Muscle layer of colon (tissue), 2 donors: Measurements from ENCODE around the gene NOL3.

Experiments used
- H3K27ac ChIP-seq: one replicate; pipeline ENCODE4 v1.7.0; 2013; ENCODE audit warnings: low read depth, mild to moderate bottlenecking, low read length, moderate library complexity
- H3K27me3 ChIP-seq, 2 donors: one replicate each; pipeline ENCODE4 v1.7.0; 2013; ENCODE audit warnings: low read length in 2 of 2, mild to moderate bottlenecking in 2 of 2; ENCODE audit not compliant: insufficient read depth in 2 of 2, control insufficient read depth in 1 of 2
- H3K36me3 ChIP-seq: one replicate; pipeline ENCODE4 v1.7.0; 2013; ENCODE audit warnings: mild to moderate bottlenecking, low read length; ENCODE audit not compliant: insufficient read depth
- H3K4me1 ChIP-seq: one replicate; pipeline ENCODE4 v1.7.0; 2013; ENCODE audit warnings: mild to moderate bottlenecking, low read length; ENCODE audit not compliant: insufficient read depth
- H3K4me3 ChIP-seq, 2 donors: one replicate each; pipeline ENCODE4 v1.7.0; 2013; ENCODE audit warnings: low read length in 2 of 2, low read depth in 1 of 2, mild to moderate bottlenecking in 1 of 2, moderate library complexity in 1 of 2
- H3K9ac ChIP-seq: one replicate; pipeline ENCODE4 v1.7.0; 2013; ENCODE audit warnings: low read length
- H3K9me3 ChIP-seq: one replicate; pipeline ENCODE4 v1.7.0; 2013; ENCODE audit warnings: mild to moderate bottlenecking, low read length
- donor health status: abdominal sarcoma.
- donor health status: Adenocarcinoma of cecum.

The NOL3 gene

DNA sequence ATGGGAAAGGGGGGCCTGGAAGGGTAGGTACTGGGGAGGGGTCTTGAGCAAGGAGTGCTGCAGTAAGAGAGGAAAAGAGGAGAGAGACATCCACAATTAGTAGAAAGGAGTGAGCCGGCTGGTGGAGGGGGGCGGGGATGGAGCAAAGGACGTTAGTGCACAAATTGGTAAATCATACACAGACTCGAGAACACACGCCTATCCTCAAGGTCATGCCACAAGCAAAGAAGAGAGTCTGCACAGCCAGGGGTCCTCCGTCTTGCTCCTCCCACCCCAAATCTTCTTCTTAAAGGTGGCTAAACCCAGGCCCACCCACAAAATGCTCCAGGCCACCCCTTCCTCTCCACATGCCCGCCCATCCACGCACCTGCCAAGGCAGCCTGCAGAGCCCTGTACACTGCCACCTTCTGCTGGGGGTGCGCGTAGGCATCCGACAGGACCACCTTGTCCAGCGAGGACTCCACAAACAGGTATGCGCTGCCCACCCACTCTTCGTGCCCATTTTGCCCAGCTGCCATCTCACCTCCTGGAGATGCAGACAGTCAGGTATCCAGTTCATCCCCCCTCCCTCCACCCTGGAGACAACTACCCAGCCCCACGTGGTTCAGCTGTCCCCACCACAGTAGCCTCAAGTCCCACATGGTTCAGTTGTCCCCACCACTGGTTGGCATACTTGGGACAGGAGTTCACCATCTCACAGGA, 14.0 kb upstream of the NOL3 start:
- H3K27me3 ChIP-seq, result peaks cover 5 to 20% of the 10 kb centered on the region in 2 donors
- H3K36me3 ChIP-seq, result no peaks in the 10 kb centered on the region
- peaks cover 18% of the 10 kb centered on the region for H3K4me1 ChIP-seq
- no peak overlapping the region for H3K27ac ChIP-seq
- no peaks in the 10 kb centered on the region for H3K9me3 ChIP-seq
- no peak overlapping the region for H3K4me3 ChIP-seq
- H3K9ac ChIP-seq, result no peak overlapping the region

DNA sequence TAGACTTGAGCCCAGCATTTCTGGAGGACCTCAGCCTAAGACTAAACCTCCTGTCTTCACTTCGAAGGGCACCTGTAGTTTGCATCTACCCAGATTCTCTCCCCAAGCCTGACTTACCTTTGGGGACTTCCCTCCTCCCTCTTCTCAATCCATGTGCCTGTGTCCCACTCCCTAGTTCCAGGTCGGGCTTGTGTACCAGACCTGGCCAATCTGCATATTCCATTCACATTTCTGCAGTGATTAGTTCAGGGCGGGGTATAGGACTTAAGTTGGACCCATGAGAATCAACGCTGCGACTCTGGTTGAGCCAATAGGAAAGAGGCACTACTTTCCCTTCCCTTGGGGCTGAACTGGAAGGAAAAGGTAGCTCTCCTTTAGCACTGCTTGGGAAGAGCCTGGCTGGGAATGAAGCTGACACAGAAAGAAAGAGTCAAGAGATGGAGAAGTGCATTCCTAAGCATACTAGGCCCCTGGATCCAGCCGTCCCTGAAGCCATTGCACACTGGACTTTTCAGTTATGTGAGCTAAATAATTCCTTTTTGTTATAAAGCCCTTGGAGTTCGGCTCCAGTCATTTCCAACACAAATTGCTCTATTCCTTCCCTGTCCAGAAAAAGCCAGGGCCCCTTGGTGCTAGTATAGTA, 13.1 kb upstream of the NOL3 start:
- no peak overlapping the region for H3K27ac ChIP-seq
- H3K4me3 ChIP-seq, result no peak overlapping the region
- peaks cover 18% of the 10 kb centered on the region for H3K4me1 ChIP-seq

DNA sequence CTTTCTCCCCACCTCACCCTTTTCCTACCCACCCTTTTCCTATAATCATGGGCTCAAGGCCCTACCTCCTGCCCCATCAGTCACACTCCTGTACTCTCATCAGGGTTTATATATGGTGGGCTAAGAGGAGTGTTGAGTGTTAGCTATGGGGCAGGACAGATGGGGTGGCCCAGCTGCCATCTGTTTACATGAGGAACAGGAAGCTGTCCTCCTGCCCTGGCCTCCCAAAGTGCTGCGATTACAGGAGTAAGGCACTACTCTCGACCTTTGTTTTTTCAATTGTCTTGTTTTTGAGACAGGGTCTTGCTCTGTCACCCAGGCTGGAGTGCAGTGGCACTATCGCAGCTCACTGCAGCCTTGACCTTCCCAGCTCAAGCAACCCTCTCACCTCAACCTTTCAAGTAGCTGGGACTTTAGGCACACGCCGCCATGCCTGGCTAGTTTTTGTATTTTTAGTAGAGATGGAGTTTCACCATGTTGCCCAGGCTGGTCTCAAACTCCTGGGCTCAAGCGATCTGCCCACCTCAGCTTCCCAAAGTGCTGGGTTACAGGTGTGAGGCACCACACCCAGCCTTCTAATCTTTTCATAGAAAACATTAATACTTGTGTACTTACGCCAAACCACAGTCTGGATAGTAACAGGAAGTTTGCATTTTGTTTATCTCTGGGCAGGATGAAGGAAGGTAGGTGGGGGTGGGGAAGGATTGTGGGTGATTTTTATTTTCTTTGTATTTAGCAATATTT, 12.3 kb upstream of the NOL3 start:
- Histone ChIP-seq H3K9ac (no peak overlapping the region), H3K4me1 (peaks cover 26% of the 10 kb centered on the region), H3K4me3 (no peak overlapping the region)

More for the DNA sequence above, 13.1 kb upstream of the NOL3 start:
- H3K9me3 ChIP-seq, result no peaks in the 10 kb centered on the region
- H3K9ac ChIP-seq, result no peak overlapping the region
- H3K36me3 ChIP-seq, result no peaks in the 10 kb centered on the region
- H3K27me3 ChIP-seq, result peaks cover 10 to 29% of the 10 kb centered on the region in 2 donors

DNA sequence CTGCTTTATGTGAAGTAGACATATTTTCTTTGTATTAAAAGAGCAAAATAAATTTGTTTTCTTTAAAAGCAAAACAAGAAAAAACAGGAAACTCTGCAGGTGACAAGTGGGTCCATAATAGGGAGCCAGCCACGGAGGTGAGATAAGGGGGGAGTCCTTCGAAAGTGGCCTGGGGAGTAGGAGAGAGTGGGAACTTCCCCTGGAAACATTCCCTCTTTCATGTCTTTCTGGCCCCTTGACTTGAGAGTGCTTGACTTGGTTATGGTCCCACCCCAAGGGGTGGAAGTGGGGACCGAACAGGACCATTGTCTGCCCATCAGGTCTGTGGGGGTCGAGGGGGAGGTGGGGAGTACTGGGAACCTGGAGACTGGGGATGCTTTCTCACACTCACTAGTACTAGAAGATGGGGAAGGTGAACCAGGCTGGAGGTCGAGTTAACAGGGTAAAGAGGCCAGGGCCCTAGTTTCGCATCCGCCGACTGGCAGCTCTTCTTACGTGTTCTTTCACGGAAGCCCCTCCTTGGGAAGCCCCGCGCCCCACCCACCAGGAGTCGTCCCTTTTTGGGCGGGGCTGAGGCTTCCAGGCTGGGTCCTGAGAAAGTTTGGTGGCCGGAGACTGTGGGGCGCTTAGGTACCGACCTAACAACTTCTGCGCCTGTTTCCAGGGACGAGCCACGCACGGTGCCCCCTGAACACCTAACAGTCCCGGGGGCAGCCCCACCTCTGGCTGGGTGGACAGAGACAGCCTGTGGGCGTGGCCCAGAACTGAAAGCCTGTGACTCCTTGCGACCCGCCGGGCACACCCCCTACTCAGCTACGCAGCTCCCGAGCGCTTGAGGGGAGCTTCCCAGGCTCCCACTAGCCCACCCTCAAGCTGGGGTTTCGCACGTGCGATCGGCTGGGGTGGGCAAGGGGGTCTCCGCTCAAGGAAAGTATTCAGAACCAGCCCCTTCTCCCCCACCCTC, 11.4 kb upstream of the NOL3 start:
- Histone ChIP-seq H3K9me3 (no peaks in the 10 kb centered on the region), H3K27me3 (peaks cover 19 to 46% of the 10 kb centered on the region in 2 donors), H3K9ac (no peak overlapping the region), H3K4me3 (peak overlapping the region; percentile 72 to 82), H3K27ac (peak overlapping the region; percentile 75), H3K4me1 (peaks cover 33% of the 10 kb centered on the region), H3K36me3 (no peaks in the 10 kb centered on the region)

More for the DNA sequence above, 12.3 kb upstream of the NOL3 start:
- peaks cover 18 to 38% of the 10 kb centered on the region in 2 donors for H3K27me3 ChIP-seq
- no peaks in the 10 kb centered on the region for H3K36me3 ChIP-seq
- no peaks in the 10 kb centered on the region for H3K9me3 ChIP-seq
- H3K27ac ChIP-seq, result no peak overlapping the region

- H3K27me3 ChIP-seq, result peaks cover 19 to 56% of the 10 kb centered on the region in 2 donors
- peak overlapping the region in 1 of 2 donors; percentile 82 for H3K4me3 ChIP-seq
- no peak overlapping the region for H3K9ac ChIP-seq
- H3K36me3 ChIP-seq, result no peaks in the 10 kb centered on the region
- H3K9me3 ChIP-seq, result no peaks in the 10 kb centered on the region
- H3K4me1 ChIP-seq, result peaks cover 40% of the 10 kb centered on the region
- H3K27ac ChIP-seq, result no peak overlapping the region
Measured at GRCh38 chr16:67161595-67162058, 8.7 kb upstream of the NOL3 start.

DNA sequence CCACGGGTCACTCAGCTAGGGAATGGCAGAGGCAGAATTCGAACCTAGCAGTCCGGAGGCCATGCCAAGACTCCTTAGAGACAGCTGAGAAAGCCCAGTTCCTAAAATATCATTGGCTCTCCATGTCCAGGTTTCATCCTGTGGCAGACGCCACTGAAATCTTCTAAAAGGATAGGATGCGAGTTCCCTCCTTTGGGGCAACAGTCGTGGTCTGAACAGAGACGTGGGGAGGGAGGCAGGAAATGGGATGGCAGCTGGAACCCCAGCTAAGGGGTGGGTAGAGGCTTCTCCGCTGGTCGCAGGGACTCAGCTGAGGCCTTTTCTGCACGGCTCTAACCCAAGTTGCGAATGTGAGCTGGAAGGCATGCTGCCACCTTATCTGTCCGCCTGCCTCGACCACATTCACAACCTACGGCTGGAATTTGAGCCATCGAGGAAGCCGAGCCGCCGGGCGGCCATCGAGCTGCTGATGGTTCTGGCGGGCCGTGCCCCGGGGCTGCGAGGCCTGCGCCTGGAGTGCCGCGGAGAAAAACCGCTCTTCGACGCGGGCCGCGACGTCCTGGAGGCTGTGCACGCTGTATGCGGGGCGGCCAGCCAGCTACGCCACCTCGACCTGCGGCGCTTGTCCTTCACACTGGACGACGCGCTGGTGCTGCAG, 7.7 kb upstream of the NOL3 start:
- Histone ChIP-seq H3K9me3 (no peaks in the 10 kb centered on the region), H3K27ac (peak overlapping the region; percentile 34), H3K9ac (no peak overlapping the region), H3K27me3 (peaks cover 19 to 56% of the 10 kb centered on the region in 2 donors), H3K4me1 (peaks cover 40% of the 10 kb centered on the region), H3K4me3 (peak overlapping the region in 1 of 2 donors; percentile 49), H3K36me3 (no peaks in the 10 kb centered on the region)

GRCh38 chr16:67163164-67163998, 7.0 kb upstream of the NOL3 start:
- Histone ChIP-seq H3K36me3 (no peaks in the 10 kb centered on the region), H3K27ac (peak overlapping the region; percentile 58), H3K4me3 (peak overlapping the region; percentile 38 to 49), H3K9ac (no peak overlapping the region), H3K4me1 (peaks cover 40% of the 10 kb centered on the region), H3K27me3 (peaks cover 19 to 56% of the 10 kb centered on the region in 2 donors), H3K9me3 (no peaks in the 10 kb centered on the region)

DNA sequence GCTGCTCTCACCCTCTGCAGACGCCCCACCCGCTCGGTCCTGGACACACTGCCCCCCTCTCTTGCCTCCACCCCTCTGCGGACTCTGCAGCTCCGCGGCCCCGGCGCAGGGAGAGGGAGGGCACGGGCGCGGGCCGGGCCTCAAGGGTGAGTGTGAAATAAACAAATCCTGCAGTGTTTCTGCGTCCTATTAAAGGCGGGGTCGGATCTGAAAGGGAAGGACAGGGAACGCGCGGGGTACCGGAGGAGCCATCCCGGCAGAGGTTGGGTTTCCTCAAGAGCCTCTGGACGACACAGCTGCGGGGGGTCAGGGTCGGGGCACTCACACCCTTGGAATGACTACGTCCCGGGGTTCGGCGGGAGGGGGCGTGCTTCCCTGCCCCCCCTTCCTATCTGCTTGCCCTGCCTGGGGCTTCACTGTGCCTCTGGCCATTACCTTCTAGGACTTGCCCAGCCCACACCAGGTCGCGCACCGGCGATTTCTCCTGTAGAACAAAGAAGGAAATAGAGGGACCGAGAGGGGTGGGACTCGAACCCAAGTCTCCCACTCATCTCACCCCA, 6.3 kb upstream of the NOL3 start:
- Histone ChIP-seq H3K27me3 (peaks cover 19 to 56% of the 10 kb centered on the region in 2 donors), H3K27ac (peak overlapping the region; percentile 58), H3K9me3 (no peaks in the 10 kb centered on the region), H3K36me3 (no peaks in the 10 kb centered on the region), H3K4me1 (peaks cover 47% of the 10 kb centered on the region), H3K4me3 (peak overlapping the region; percentile 38 to 49), H3K9ac (no peak overlapping the region)

- H3K36me3 ChIP-seq, result no peaks in the 10 kb centered on the region
- H3K4me3 ChIP-seq, result peak within 1 kb of the TSS; percentile 38 to 59
- H3K4me1 ChIP-seq, result peaks cover 52% of the 10 kb centered on the region
- no peak within 1 kb of the TSS for H3K9ac ChIP-seq
- H3K9me3 ChIP-seq, result no peaks in the 10 kb centered on the region
- H3K27ac ChIP-seq, result peak within 1 kb of the TSS; percentile 58
- peaks cover 19 to 56% of the 10 kb centered on the region in 2 donors for H3K27me3 ChIP-seq
Measured at GRCh38 chr16:67164599-67165061, 5.7 kb upstream of the NOL3 start, which contains the start of gene HSF4. HSF4 (plus strand) TSS chr16:67164745; CDS start chr16:67164812, 67 bp downstream.
